Epithelial cell of esophagus (primary cell): Measurements from ENCODE around the gene DPP3.

Experiments used
- DNase-seq: peaks from one replicate; pipeline ENCODE4 v3.0.0; 2010; ENCODE audit warnings: low read depth
- H3K4me3 ChIP-seq: 2 replicates; pipeline ENCODE4 v1.5.1; 2011; ENCODE audit warnings: mild to moderate bottlenecking, low read length, control low read depth
- TF ChIP-seq, protein P1 (sequence below): IDR thresholded peaks from 2 replicates; pipeline ENCODE4 v1.5.1; 2011; ENCODE audit warnings: low read depth, mild to moderate bottlenecking, low read length, control low read depth, inconsistent platforms; ENCODE audit not compliant: insufficient read depth; ENCODE audit errors: missing control alignments

DPP3 gene

DNA sequence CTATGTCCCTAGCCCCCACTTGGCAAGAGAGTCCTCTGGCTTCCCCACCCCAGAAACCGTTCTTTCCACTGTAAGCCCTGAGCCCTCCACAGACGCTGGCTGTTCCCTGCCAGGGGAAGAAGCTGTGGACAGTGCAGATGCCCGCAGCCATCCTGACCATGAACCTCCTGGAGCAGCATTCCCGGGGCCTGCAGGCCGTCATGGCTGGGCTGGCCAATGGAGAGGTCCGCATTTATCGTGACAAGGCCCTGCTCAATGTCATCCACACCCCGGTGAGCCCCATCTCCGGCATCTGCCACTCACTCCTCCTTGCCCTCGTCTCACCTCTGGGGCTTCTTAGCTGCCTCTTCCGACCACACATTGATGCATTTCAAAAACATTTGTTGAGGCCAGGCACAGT is 43.4 kb downstream of the DPP3 start:
- DNase-seq = no peak
- TF ChIP-seq, protein P1, sequence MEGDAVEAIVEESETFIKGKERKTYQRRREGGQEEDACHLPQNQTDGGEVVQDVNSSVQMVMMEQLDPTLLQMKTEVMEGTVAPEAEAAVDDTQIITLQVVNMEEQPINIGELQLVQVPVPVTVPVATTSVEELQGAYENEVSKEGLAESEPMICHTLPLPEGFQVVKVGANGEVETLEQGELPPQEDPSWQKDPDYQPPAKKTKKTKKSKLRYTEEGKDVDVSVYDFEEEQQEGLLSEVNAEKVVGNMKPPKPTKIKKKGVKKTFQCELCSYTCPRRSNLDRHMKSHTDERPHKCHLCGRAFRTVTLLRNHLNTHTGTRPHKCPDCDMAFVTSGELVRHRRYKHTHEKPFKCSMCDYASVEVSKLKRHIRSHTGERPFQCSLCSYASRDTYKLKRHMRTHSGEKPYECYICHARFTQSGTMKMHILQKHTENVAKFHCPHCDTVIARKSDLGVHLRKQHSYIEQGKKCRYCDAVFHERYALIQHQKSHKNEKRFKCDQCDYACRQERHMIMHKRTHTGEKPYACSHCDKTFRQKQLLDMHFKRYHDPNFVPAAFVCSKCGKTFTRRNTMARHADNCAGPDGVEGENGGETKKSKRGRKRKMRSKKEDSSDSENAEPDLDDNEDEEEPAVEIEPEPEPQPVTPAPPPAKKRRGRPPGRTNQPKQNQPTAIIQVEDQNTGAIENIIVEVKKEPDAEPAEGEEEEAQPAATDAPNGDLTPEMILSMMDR = no peak
- no peak overlapping the region for H3K4me3 ChIP-seq

DNA sequence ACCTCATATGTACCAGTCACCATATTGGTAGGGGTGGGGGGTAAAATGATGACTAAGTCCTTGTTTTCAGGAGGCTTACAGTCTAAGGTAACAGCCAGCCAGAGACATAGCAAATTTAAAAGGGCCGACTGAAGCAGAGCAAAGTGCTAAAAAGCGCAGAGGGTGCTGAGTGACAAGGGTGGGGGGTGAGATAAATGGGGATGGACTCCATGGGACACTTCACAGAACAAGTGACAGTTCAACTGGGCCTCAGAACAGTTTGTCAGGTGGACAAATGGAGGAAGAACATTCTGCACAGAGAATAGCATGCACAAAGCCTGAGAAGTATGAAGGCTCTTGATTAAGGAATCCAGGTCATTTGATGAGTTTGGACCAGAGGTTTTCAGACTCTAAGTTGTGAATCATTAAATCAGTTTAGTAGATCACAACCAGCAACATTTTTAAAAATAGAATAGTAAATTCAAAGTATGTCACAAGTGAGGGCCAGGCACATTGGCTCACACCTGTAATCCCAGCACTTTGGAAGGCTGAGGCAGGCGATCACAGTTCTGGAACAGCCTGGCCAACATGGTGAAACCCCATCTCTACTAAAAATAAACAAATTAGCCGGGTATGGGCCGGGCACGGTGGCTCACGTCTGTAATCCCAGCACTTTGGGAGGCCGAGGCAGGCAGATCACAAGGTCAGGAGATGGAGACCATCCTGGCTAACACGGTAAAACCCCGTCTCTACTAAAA is 44.2 kb downstream of the DPP3 start:
- H3K4me3 ChIP-seq = no peak overlapping the region
- TF ChIP-seq, protein P1 = no peak
- DNase-seq = no peak

DNA sequence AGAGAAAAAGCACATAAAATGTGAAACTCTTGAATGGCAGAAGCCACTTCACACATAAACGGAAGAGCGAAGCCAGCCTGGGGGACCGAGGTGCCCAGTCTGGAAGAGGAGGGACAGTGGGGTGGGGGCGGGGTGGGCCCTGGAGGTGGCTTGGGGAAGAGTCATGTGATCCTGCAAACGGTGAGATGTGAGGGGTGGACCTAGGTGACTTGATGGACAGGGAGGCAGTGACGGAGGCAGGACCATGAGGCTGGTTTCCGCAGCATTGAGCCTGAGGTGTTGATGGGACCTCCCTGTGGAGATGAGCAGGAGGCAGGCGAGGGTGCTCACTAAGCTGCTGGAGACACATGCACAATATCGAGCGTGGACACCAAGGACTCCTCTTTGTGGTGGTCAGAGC is 48.8 kb downstream of the DPP3 start:
- TF ChIP-seq, protein P1 = no peak
- DNase-seq = no peak
- no peak overlapping the region for H3K4me3 ChIP-seq

DNA sequence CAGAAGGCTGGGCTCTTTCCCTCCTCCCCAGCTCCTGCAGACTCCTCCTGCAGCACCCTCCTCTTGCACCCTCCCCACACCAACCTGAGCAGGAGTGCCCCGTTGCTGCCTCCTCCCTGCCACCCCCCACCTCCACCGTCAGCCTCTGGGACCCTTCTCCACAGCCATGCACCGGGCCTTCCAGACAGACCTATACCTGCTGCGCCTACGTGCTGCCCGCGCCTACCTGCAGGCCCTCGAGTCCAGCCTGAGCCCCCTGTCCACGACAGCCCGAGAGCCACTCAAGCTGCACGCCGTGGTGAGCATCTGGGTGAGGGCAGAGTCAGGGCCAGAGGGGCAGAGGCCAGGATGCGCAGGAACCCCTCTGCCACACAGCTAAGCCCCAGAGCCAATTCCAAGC is 49.4 kb downstream of the DPP3 start:
- TF ChIP-seq, protein P1 = no peak
- no peak for DNase-seq
- H3K4me3 ChIP-seq = no peak overlapping the region

DNA sequence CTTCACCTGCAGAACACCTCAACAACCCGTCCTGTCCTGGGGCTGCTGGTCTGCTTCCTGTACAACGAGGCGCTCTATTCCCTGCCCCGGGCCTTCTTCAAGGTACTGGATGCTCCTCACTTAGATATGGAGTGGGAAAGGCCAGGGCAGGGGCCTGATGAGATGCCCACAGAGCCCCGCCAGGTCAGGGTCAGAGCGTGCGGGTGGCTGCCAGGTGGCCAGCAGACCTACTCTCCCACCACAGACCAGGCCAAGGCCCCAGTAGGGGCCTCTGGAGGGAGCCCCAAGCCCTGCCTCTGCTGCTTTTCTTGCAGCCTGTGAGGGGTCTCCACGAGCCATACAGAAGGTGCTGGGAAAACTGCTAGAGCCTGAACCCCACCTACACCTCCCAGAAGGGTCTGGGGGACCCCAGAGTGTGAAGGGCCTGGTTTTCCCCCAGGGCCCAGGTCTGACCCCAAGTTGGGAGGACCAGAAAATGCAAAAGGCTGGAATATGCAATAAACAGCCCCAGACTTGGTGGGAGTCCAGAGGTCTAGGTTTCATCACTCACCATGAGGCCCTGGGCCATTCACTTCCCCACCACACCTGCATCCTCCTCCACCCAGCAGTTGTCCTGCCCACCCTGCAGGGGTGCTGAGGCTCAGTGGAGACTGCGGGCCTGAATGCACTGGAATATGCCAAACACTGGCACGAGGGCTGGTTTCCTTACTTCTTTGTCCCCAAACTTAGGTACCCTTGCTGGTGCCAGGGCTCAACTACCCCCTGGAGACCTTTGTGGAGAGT is 50.9 kb downstream of the DPP3 start:
- H3K4me3 ChIP-seq = no peak overlapping the region
- TF ChIP-seq, protein P1 = no peak

DNA sequence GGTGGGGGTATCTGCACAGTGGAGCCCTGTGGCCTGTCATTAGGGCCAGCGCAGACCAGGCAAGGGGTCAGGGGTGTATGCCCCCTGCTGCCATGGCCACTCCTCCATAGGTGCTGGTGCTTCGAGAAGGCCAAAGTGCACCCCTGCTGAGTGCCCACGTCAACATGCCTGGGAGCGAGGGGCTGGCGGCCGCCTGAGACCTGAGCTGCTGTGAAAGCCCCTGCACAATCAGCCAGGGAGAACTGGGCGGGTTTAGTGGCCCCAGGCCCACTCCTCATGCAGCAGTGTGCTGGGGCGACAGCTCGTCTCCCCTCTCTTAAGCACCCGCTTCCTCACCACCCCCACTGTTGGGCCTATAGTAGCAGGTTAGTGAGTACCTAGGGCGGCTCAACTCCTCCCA is 51.6 kb downstream of the DPP3 start:
- DNase-seq = no peak
- TF ChIP-seq, protein P1 = no peak
- no peak overlapping the region for H3K4me3 ChIP-seq

More for the DNA sequence above, 50.9 kb downstream of the DPP3 start:
- no peak for DNase-seq
